PC-3 (cell line): ENCODE data around the gene EIF2AK3. TPM values are rescaled to one million over a fixed set of nuclear protein-coding genes. Genes with fewer than 3 reads are reported as not detected.
"Not testable (repeated sequence)": the region's sequence is repeated elsewhere in the genome, so short reads cannot be mapped to it uniquely, and the experiment has no call there.

Experiments
- ATAC-seq: fragments of 200-7000 bp; cut with Tn5 transposase; 2 replicates; pipeline ENCODE4 v1.9.1; 2020; ENCODE audit warnings: mild to moderate bottlenecking, moderate library complexity
- BruUV-seq: library from RNA; stranded (reverse); fragments of 400-500 nt; replicated peaks from 2 replicates; lab custom pipeline; 2021; lab: Mats Ljungman, UMichigan
- CTCF ChIA-PET: fragments of 300-600 bp; sonication (Branson Sonifier 250); formaldehyde crosslinking; loops from one replicate; lab custom pipeline; 2022; ENCODE audit warnings: antibody characterized with exemption; lab: Charles Lee
- POLR2A ChIA-PET: fragments of 300-600 bp; sonication (Branson Sonifier 250); formaldehyde crosslinking; loops from one replicate; lab custom pipeline; 2022; ENCODE audit warnings: antibody characterized with exemption; ENCODE audit not compliant: unreplicated experiment; lab: Charles Lee
- DNase-seq: peaks from one replicate; pipeline ENCODE4 v3.0.0-alpha.2; 2015
- H2AFZ ChIP-seq: fragments of 300-600 bp; sonication (generic); 2 replicates; pipeline ENCODE4 v1.6.0; 2016; ENCODE audit warnings: antibody characterized with exemption, low read length
- H3F3A ChIP-seq: fragments of 300-600 bp; sonication (generic); one replicate; pipeline ENCODE4 v1.6.0; 2017; ENCODE audit warnings: antibody characterized with exemption, low read length, control low read depth, mild to moderate bottlenecking; ENCODE audit not compliant: unreplicated experiment
- H3K27ac ChIP-seq: fragments of 300-600 bp; sonication (generic); 2 replicates; pipeline ENCODE4 v1.5.1; 2016; ENCODE audit warnings: mild to moderate bottlenecking, low read length
- H3K27me3 ChIP-seq: fragments of 300-600 bp; sonication (generic); 2 replicates; pipeline ENCODE4 v1.6.1; 2016; ENCODE audit warnings: low read length, mixed read lengths
- H3K36me3 ChIP-seq: fragments of 300-600 bp; sonication (generic); 2 replicates; pipeline ENCODE4 v1.6.1; 2016; ENCODE audit warnings: low read depth, mixed run types, low read length, mixed read lengths
- H3K4me1 ChIP-seq: fragments of 300-600 bp; sonication (generic); 2 replicates; pipeline ENCODE4 v1.5.1; 2016; ENCODE audit warnings: low read length; ENCODE audit not compliant: insufficient read depth
- H3K4me2 ChIP-seq: fragments of 300-600 bp; sonication (generic); 2 replicates; pipeline ENCODE4 v1.6.0; 2016; ENCODE audit warnings: low read length
- H3K4me3 ChIP-seq: fragments of 300-600 bp; sonication (generic); 2 replicates; pipeline ENCODE4 v1.5.1; 2016; ENCODE audit warnings: mild to moderate bottlenecking, low read length, mixed read lengths
- H3K79me2 ChIP-seq: fragments of 300-600 bp; sonication (generic); 2 replicates; pipeline ENCODE4 v1.6.1; 2017; ENCODE audit warnings: low read length, mixed read lengths
- H3K9ac ChIP-seq: fragments of 300-600 bp; sonication (generic); 2 replicates; pipeline ENCODE4 v1.6.0; 2016; ENCODE audit warnings: mild to moderate bottlenecking, low read length
- H3K9me2 ChIP-seq: fragments of 300-600 bp; sonication (generic); replicated peaks from 2 replicates; pipeline ENCODE4 v1.6.1; 2016; ENCODE audit warnings: mixed run types, low read length, mixed read lengths
- H3K9me3 ChIP-seq: fragments of 300-600 bp; sonication (generic); 2 replicates; pipeline ENCODE4 v1.6.1; 2016; ENCODE audit warnings: low read length, mixed read lengths
- H4K20me1 ChIP-seq: fragments of 300-600 bp; sonication (generic); 2 replicates; pipeline ENCODE4 v1.6.1; 2016; ENCODE audit warnings: low read length, mixed read lengths
- CTCF ChIP-seq: fragments of 300-600 bp; sonication (generic); conservative IDR thresholded peaks from 2 replicates; pipeline ENCODE4 v1.5.1; 2017; ENCODE audit warnings: antibody characterized with exemption, low read depth, mild to moderate bottlenecking, low read length
- EZH2 ChIP-seq: fragments of 300-600 bp; sonication (generic); IDR thresholded peaks from one replicate; pipeline ENCODE4 v1.6.1; 2017; ENCODE audit warnings: antibody characterized with exemption, mild to moderate bottlenecking, low read length; ENCODE audit not compliant: unreplicated experiment
- EZH2phosphoT487 ChIP-seq: fragments of 300-600 bp; sonication (generic); IDR thresholded peaks from 2 replicates; pipeline ENCODE4 v1.6.1; 2018; ENCODE audit warnings: mild to moderate bottlenecking, antibody characterized with exemption, low read length, borderline replicate concordance
- intact Hi-C: fragments of 100-400 bp; cut with micrococcal nuclease; formaldehyde crosslinking; loops from 2 replicates; pipeline ENCODE4 v1.9.0; 2023
- total RNA-seq: library from RNA; depleted of rRNA; stranded (reverse); fragments of >200 nt; gene quantifications from 2 replicates; pipeline ENCODE4 v1.2.3, GENCODE V29; 2014

The EIF2AK3 gene
- total RNA-seq, 1 experiment from 2014 or later: 10.7 TPM

GRCh38 chr2:88656690-88657089 lies 29.4 kb upstream of the EIF2AK3 start:
- ChIA-PET POLR2A (no interaction called here), CTCF (interaction anchor here (0.5 kb wide), 1 partner anchor 41 kb away, joined by 3 read pairs; no protein-coding TSS in a partner anchor)
- Histone ChIP-seq H3K36me3 (no peaks in the 10 kb centered on the region), H3K27ac (peak overlapping the region; percentile 22; the same call in 1 of the 2 replicates), H3K9ac (no peak overlapping the region), H3K27me3 (no peaks in the 10 kb centered on the region), H2AFZ (no peak overlapping the region), H3K79me2 (no peaks in the 10 kb centered on the region), H3K4me2 (peak overlapping the region; percentile 11; the same call in 1 of the 2 replicates), H3K4me3 (no peak overlapping the region), H3K4me1 (peaks cover 41% of the 10 kb centered on the region), H3K9me2 (no peaks in the 10 kb centered on the region), H3K9me3 (no peaks in the 10 kb centered on the region), H3F3A (no peaks in the 10 kb centered on the region), H4K20me1 (no peaks in the 10 kb centered on the region)
- DNase-seq: peak; percentile 44
- no TSS peak for BruUV-seq
- TF ChIP-seq CTCF: no peak
- TF ChIP-seq EZH2: no peak
- TF ChIP-seq EZH2phosphoT487: no peak
- intact Hi-C loops: no loop called here
- no peak for ATAC-seq

GRCh38 chr2:88654714-88655113 lies 27.4 kb upstream of the EIF2AK3 start:
- ChIA-PET CTCF (no interaction called here), POLR2A (no interaction called here)
- Histone ChIP-seq H3K4me3 (no peak overlapping the region), H3K36me3 (no peaks in the 10 kb centered on the region), H2AFZ (no peak overlapping the region), H3K4me1 (peaks cover 33% of the 10 kb centered on the region), H3F3A (no peaks in the 10 kb centered on the region), H4K20me1 (no peaks in the 10 kb centered on the region), H3K9me2 (no peaks in the 10 kb centered on the region), H3K4me2 (no peak overlapping the region), H3K27me3 (no peaks in the 10 kb centered on the region), H3K9ac (no peak overlapping the region), H3K27ac (no peak overlapping the region), H3K79me2 (no peaks in the 10 kb centered on the region), H3K9me3 (no peaks in the 10 kb centered on the region)
- DNase-seq (peak; percentile 52), ATAC-seq (no peak)
- BruUV-seq: no TSS peak
- intact Hi-C loops: no loop called here
- TF ChIP-seq CTCF (no peak), EZH2phosphoT487 (no peak), EZH2 (no peak)

- DNase-seq (peak; percentile 17), ATAC-seq (no peak)
- Histone ChIP-seq H3K4me1 (peaks cover 5% of the 10 kb centered on the region), H3F3A (no peaks in the 10 kb centered on the region), H3K9me3 (no peaks in the 10 kb centered on the region), H3K4me2 (no peak overlapping the region), H3K9ac (no peak overlapping the region), H3K27me3 (no peaks in the 10 kb centered on the region), H2AFZ (no peak overlapping the region), H3K27ac (no peak overlapping the region), H3K9me2 (no peaks in the 10 kb centered on the region), H3K4me3 (no peak overlapping the region), H3K79me2 (no peaks in the 10 kb centered on the region), H3K36me3 (no peaks in the 10 kb centered on the region), H4K20me1 (no peaks in the 10 kb centered on the region)
- intact Hi-C loops: no loop called here
- BruUV-seq: no TSS peak
- POLR2A ChIA-PET: no interaction called here
- TF ChIP-seq EZH2phosphoT487: no peak
- no peak for TF ChIP-seq CTCF
- no peak for TF ChIP-seq EZH2
- CTCF ChIA-PET: no interaction called here
These were observed 24.4 kb upstream of the EIF2AK3 start for GRCh38 chr2:88651646-88652045.

GRCh38 chr2:88645291-88645882 lies 18.1 kb upstream of the EIF2AK3 start:
- POLR2A ChIA-PET: not testable (repeated sequence)
- CTCF ChIA-PET: interaction anchor here (0.7 kb wide), 1 partner anchor 26 kb away, joined by 4 read pairs; no protein-coding TSS in a partner anchor

More at GRCh38 chr2:88645291-88645882, 18.1 kb upstream of the EIF2AK3 start:
- BruUV-seq, H2AFZ ChIP-seq, H3K36me3 ChIP-seq, H4K20me1 ChIP-seq, H3F3A ChIP-seq, H3K4me3 ChIP-seq, H3K4me1 ChIP-seq, H3K9me2 ChIP-seq, H3K9ac ChIP-seq, H3K27me3 ChIP-seq, ATAC-seq, H3K9me3 ChIP-seq, H3K4me2 ChIP-seq, H3K79me2 ChIP-seq, DNase-seq, H3K27ac ChIP-seq, intact Hi-C loops: not testable (repeated sequence)
